SK-N-SH (cell line): ENCODE results near the gene TBC1D5. TPM values are rescaled to one million over a fixed set of nuclear protein-coding genes. Genes with fewer than 3 reads are reported as not detected.
A peak's percentile ranks its signal among the peaks of the same experiment; 100 is the strongest.

Experiments used
- CTCF ChIA-PET: fragments of 300-600, 350-600 bp; formaldehyde crosslinking; extraction: SDS; loops from one replicate; lab custom pipeline; 2021; lab: Yijun Ruan, JAX
- POLR2A ChIA-PET: fragments of 350-600 bp; sonication (Branson Sonifier 250); formaldehyde crosslinking; extraction: SDS; loops from one replicate; lab custom pipeline; 2020; ENCODE audit warnings: antibody characterized with exemption, inconsistent platforms; lab: Yijun Ruan, JAX
- DNase-seq: peaks from one replicate; pipeline ENCODE4 v3.0.0; 2012
- H2AFZ ChIP-seq: fragments of 200-600 bp; sonication (generic); 2 replicates; pipeline ENCODE4 v1.8.1; 2016; ENCODE audit warnings: antibody characterized with exemption, mild to moderate bottlenecking, low read depth
- H3F3A ChIP-seq: fragments of 200-600 bp; sonication (generic); replicated peaks from 2 replicates; pipeline ENCODE3; 2016; ENCODE audit warnings: antibody characterized with exemption, mild to moderate bottlenecking; ENCODE audit not compliant: insufficient read depth
- H3K27ac ChIP-seq, 2 experiments: fragments of 200-500 bp in 1 of 2; fragments of 200-600 bp in 1 of 2; sonication (Bioruptor generic) in 1 of 2; sonication (generic), shearing (Covaris generic) in 1 of 2; 2 replicates each; pipeline versions ENCODE4 v1.5.1 to v1.6.1; 2014 to 2016; ENCODE audit warnings: low read depth in 2 of 2, inconsistent platforms in 1 of 2, low read length in 1 of 2, mild to moderate bottlenecking in 1 of 2, mixed read lengths in 1 of 2
- H3K27me3 ChIP-seq: fragments of 200-600 bp; sonication (generic), shearing (Covaris generic); 2 replicates; pipeline ENCODE4 v1.6.1; 2016; ENCODE audit warnings: mixed run types; ENCODE audit not compliant: insufficient read depth
- H3K36me3 ChIP-seq, 2 experiments: fragments of 200-500 bp in 1 of 2; fragments of 200-600 bp in 1 of 2; sonication (Bioruptor generic) in 1 of 2; sonication (generic) in 1 of 2; replicated peaks in 1 of 2; 2 replicates each; pipeline versions ENCODE3 to v1.5.1; 2014 to 2016; ENCODE audit warnings: low read length in 1 of 2, mild to moderate bottlenecking in 1 of 2; ENCODE audit not compliant: insufficient read depth in 2 of 2, control insufficient read depth in 1 of 2
- H3K4me1 ChIP-seq, 2 experiments: fragments of 200-500 bp in 1 of 2; fragments of 200-600 bp in 1 of 2; sonication (Bioruptor generic) in 1 of 2; sonication (generic), shearing (Covaris generic) in 1 of 2; 2 replicates each; pipeline versions ENCODE4 v1.5.1 to v1.6.1; 2014 to 2016; ENCODE audit warnings: low read depth in 1 of 2, low read length in 1 of 2, mixed run types in 1 of 2; ENCODE audit not compliant: insufficient read depth in 2 of 2, control insufficient read depth in 1 of 2
- H3K4me2 ChIP-seq: fragments of 200-600 bp; sonication (generic), shearing (Covaris generic); 2 replicates; pipeline ENCODE4 v1.6.1; 2017; ENCODE audit warnings: mixed run types
- H3K4me3 ChIP-seq, 2 experiments: fragments of 200-500 bp in 1 of 2; fragments of 200-600 bp in 1 of 2; sonication (Bioruptor generic) in 1 of 2; sonication (generic), shearing (Covaris generic) in 1 of 2; 2 replicates each; pipeline versions ENCODE4 v1.5.1 to v1.8.1; 2014 to 2016; ENCODE audit warnings: low read depth in 2 of 2, inconsistent platforms in 1 of 2, low read length in 1 of 2, mild to moderate bottlenecking in 1 of 2, mixed read lengths in 1 of 2, moderate library complexity in 1 of 2
- H3K79me2 ChIP-seq: fragments of 200-600 bp; sonication (generic); 2 replicates; pipeline ENCODE4 v1.8.1; 2017; ENCODE audit warnings: mild to moderate bottlenecking; ENCODE audit not compliant: insufficient read depth
- H3K9ac ChIP-seq: fragments of 200-600 bp; sonication (generic); 2 replicates; pipeline ENCODE4 v1.6.1; 2017; ENCODE audit warnings: mixed run types
- H3K9me2 ChIP-seq: fragments of 200-600 bp; sonication (generic); 2 replicates; pipeline ENCODE4 v1.6.1; 2017; ENCODE audit warnings: mixed run types
- H3K9me3 ChIP-seq: fragments of 200-600 bp; sonication (generic); 2 replicates; pipeline ENCODE4 v1.6.1; 2017; ENCODE audit warnings: mixed run types, mild to moderate bottlenecking, moderate library complexity
- H4K20me1 ChIP-seq: fragments of 200-600 bp; sonication (generic); 2 replicates; pipeline ENCODE4 v1.6.1; 2017; ENCODE audit warnings: mild to moderate bottlenecking, mixed run types; ENCODE audit not compliant: insufficient read depth
- CTCF ChIP-seq: fragments of 200-600 bp; sonication (generic); IDR thresholded peaks from 2 replicates; pipeline ENCODE4 v1.6.1; 2017; ENCODE audit warnings: antibody characterized with exemption, mild to moderate bottlenecking, moderate library complexity
- ELF1 ChIP-seq: IDR thresholded peaks from 2 replicates; pipeline ENCODE4 v1.4.0; 2012
- FOSL2 ChIP-seq: IDR thresholded peaks from 2 replicates; pipeline ENCODE4 v1.4.0; 2012; ENCODE audit warnings: low read depth, mild to moderate bottlenecking, moderate library complexity, borderline replicate concordance
- GABPA ChIP-seq: IDR thresholded peaks from 2 replicates; pipeline ENCODE4 v1.4.0; 2012; ENCODE audit warnings: low read depth, mild to moderate bottlenecking
- IRF3 ChIP-seq: fragments of 150-350 bp; IDR thresholded peaks from 2 replicates; pipeline ENCODE4 v1.6.1; 2016; ENCODE audit warnings: mild to moderate bottlenecking, low read depth, low read length
- JUND ChIP-seq: IDR thresholded peaks from 2 replicates; pipeline ENCODE4 v1.4.0; 2012
- MEF2A ChIP-seq: IDR thresholded peaks from 2 replicates; pipeline ENCODE4 v1.4.0; 2012; ENCODE audit warnings: low read depth, borderline replicate concordance
- NFIC ChIP-seq: IDR thresholded peaks from 2 replicates; pipeline ENCODE4 v1.4.0; 2012; ENCODE audit warnings: borderline replicate concordance
- PBX3 ChIP-seq: IDR thresholded peaks from 2 replicates; pipeline ENCODE4; 2012
- POLR2AphosphoS5 ChIP-seq: IDR thresholded peaks from 2 replicates; pipeline ENCODE4 v1.6.1; 2012; ENCODE audit warnings: low read depth, low read length
- RAD21 ChIP-seq: IDR thresholded peaks from 2 replicates; pipeline ENCODE4 v1.6.1; 2012; ENCODE audit warnings: mild to moderate bottlenecking, low read length
- RFX5 ChIP-seq: IDR thresholded peaks from 2 replicates; pipeline ENCODE4 v1.6.1; 2012; ENCODE audit warnings: mild to moderate bottlenecking, improper control_type of control experiment, low read length
- SMC3 ChIP-seq: IDR thresholded peaks from 2 replicates; pipeline ENCODE4 v1.6.1; 2012; ENCODE audit warnings: low read depth, low read length, improper control_type of control experiment
- TAF1 ChIP-seq: IDR thresholded peaks from 2 replicates; pipeline ENCODE4 v1.6.1; 2012; ENCODE audit warnings: low read depth, mild to moderate bottlenecking, low read length, moderate library complexity, borderline replicate concordance
- TEAD4 ChIP-seq: IDR thresholded peaks from 2 replicates; pipeline ENCODE4 v1.4.0; 2012; ENCODE audit warnings: mild to moderate bottlenecking, borderline replicate concordance; ENCODE audit not compliant: insufficient read depth
- USF2 ChIP-seq: fragments of 150-350 bp; IDR thresholded peaks from 2 replicates; pipeline ENCODE4 v1.6.1; 2017; ENCODE audit warnings: antibody characterized with exemption, low read length, low read depth, borderline replicate concordance
- YY1 ChIP-seq: IDR thresholded peaks from 2 replicates; pipeline ENCODE4 v1.4.0; 2012; ENCODE audit warnings: low read depth, mild to moderate bottlenecking
- WGBS: methylation state at CpG from one replicate; pipeline ENCODE4 v1.1.6; 2017; ENCODE audit warnings: low lambda C conversion rate; 5-methylcytosine and 5-hydroxymethylcytosine counted together
- polyA plus RNA-seq, 3 experiments: library from polyadenylated mRNA; depleted of rRNA; stranded (reverse); fragments of >200 nt; gene quantifications; 2 replicates each; pipeline ENCODE4 v1.2.3, GENCODE V29; 2012

Gene TBC1D5
- polyA plus RNA-seq, 1 of the 3 experiments (the other 2 are of a cell fraction) = 19.5 TPM

GRCh38 chr3:17580901-17581300 is 161.5 kb downstream of the TBC1D5 start:
- Histone ChIP-seq H3K4me3 (no peak overlapping the region), H3K4me1 (peaks cover 13% of the 10 kb centered on the region in 2 experiments; a peak in 2 of 4 replicates), H2AFZ (no peak overlapping the region), H3K27ac (no peak overlapping the region), H3K36me3 (peaks cover 0 to 3% of the 10 kb centered on the region in 2 experiments), H3K79me2 (no peaks in the 10 kb centered on the region), H3K9ac (no peak overlapping the region), H3F3A (no peaks in the 10 kb centered on the region), H3K9me2 (no peaks in the 10 kb centered on the region), H3K27me3 (no peaks in the 10 kb centered on the region), H4K20me1 (no peaks in the 10 kb centered on the region), H3K4me2 (no peak overlapping the region), H3K9me3 (no peaks in the 10 kb centered on the region)
- TF ChIP-seq POLR2AphosphoS5 (no peak), CTCF (no peak), GABPA (no peak)
- WGBS = 96% methylated on average over 4 of the region's 4 CpGs
- ChIA-PET POLR2A (no interaction called here), CTCF (no interaction called here)
- DNase-seq = no peak

GRCh38 chr3:17579289-17580031 is 163.0 kb downstream of the TBC1D5 start:
- ChIA-PET CTCF (no interaction called here), POLR2A (no interaction called here)
- Histone ChIP-seq H3K9ac (no peak overlapping the region), H3K27ac (peak overlapping the region in 1 of 2 experiments; percentile 97; a peak in 2 of 4 replicates), H2AFZ (no peak overlapping the region), H3K4me1 (peaks cover 13% of the 10 kb centered on the region in 2 experiments; a peak in 2 of 4 replicates), H3K27me3 (no peaks in the 10 kb centered on the region), H3K79me2 (no peaks in the 10 kb centered on the region), H3K9me3 (no peaks in the 10 kb centered on the region), H3K36me3 (peaks cover 0 to 3% of the 10 kb centered on the region in 2 experiments), H3K4me3 (no peak overlapping the region), H3K9me2 (no peaks in the 10 kb centered on the region), H3K4me2 (no peak overlapping the region), H4K20me1 (no peaks in the 10 kb centered on the region), H3F3A (no peaks in the 10 kb centered on the region)
- WGBS = 73% methylated on average over 3 of the region's 3 CpGs
- no peak for TF ChIP-seq TEAD4
- no peak for TF ChIP-seq YY1
- no peak for TF ChIP-seq TAF1
- no peak for TF ChIP-seq SMC3
- TF ChIP-seq NFIC = no peak
- TF ChIP-seq RFX5 = no peak
- no peak for TF ChIP-seq FOSL2
- TF ChIP-seq ELF1 = no peak
- no peak for TF ChIP-seq IRF3
- no peak for TF ChIP-seq PBX3
- TF ChIP-seq RAD21 = no peak
- no peak for TF ChIP-seq JUND
- TF ChIP-seq MEF2A = no peak
- TF ChIP-seq GABPA = no peak
- no peak for TF ChIP-seq USF2
- DNase-seq = no peak
